ENCODE data around the gene MSMO1. TPM values are rescaled to one million over a fixed set of nuclear protein-coding genes. Genes with fewer than 3 reads are reported as not detected.

The MSMO1 gene
- total and polyA plus RNA-seq, 2 experiments from 2014 or later: 145 to 272 TPM

- no peak for TF ChIP-seq CREB1 (CRISPR knock-in tag; IDR thresholded peaks at IDR 0.05; ENCODE audit: low read depth)
- TF ChIP-seq, protein P1, sequence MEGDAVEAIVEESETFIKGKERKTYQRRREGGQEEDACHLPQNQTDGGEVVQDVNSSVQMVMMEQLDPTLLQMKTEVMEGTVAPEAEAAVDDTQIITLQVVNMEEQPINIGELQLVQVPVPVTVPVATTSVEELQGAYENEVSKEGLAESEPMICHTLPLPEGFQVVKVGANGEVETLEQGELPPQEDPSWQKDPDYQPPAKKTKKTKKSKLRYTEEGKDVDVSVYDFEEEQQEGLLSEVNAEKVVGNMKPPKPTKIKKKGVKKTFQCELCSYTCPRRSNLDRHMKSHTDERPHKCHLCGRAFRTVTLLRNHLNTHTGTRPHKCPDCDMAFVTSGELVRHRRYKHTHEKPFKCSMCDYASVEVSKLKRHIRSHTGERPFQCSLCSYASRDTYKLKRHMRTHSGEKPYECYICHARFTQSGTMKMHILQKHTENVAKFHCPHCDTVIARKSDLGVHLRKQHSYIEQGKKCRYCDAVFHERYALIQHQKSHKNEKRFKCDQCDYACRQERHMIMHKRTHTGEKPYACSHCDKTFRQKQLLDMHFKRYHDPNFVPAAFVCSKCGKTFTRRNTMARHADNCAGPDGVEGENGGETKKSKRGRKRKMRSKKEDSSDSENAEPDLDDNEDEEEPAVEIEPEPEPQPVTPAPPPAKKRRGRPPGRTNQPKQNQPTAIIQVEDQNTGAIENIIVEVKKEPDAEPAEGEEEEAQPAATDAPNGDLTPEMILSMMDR (conservative IDR thresholded peaks at IDR 0.05; ENCODE audit: low read depth in 2 of 2): no peak
- TF ChIP-seq STAT1 (IDR thresholded peaks at IDR 0.05; ENCODE audit: unreplicated experiment): no peak
- TF ChIP-seq NANOG (IDR thresholded peaks at IDR 0.05; ENCODE audit: borderline replicate concordance): no peak
- TF ChIP-seq EZH2phosphoT487 (IDR thresholded peaks at IDR 0.05; ENCODE audit: unreplicated experiment): no peak
- TF ChIP-seq, protein P2, sequence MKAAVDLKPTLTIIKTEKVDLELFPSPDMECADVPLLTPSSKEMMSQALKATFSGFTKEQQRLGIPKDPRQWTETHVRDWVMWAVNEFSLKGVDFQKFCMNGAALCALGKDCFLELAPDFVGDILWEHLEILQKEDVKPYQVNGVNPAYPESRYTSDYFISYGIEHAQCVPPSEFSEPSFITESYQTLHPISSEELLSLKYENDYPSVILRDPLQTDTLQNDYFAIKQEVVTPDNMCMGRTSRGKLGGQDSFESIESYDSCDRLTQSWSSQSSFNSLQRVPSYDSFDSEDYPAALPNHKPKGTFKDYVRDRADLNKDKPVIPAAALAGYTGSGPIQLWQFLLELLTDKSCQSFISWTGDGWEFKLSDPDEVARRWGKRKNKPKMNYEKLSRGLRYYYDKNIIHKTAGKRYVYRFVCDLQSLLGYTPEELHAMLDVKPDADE (IDR thresholded peaks at IDR 0.05): no peak
- TF ChIP-seq ZNF114 (CRISPR knock-in tag; IDR thresholded peaks at IDR 0.05): no peak
- no peak for TF ChIP-seq JUNB (IDR thresholded peaks at IDR 0.05; ENCODE audit: unreplicated experiment)
- no peak for TF ChIP-seq EZH2 (IDR thresholded peaks at IDR 0.05; ENCODE audit: low read depth, unreplicated experiment)
- TF ChIP-seq ZNF331 (CRISPR knock-in tag; IDR thresholded peaks at IDR 0.05; ENCODE audit: low read depth): no peak
These were observed 42.1 kb downstream of the MSMO1 start (continued) for GRCh38 chr4:165369522-165369921.

DNA sequence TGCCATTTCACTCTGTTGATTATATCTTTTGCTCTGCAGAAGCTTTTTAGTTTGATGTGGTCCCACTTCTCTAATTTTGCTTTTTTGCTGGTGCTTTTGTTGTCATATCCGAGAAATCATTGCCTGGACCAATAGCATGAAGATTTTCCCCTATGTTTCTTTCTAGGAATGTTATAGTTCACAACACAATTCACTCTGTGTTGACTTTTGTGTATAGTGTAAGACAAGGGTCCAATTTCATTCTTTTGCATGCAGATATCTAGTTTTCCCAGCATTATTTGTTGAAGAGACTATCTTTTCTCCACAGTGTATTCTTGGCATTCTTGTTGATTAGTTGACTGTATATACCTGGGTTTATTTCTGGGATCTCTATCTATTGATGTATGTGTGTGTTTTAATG, 43.1 kb downstream of the MSMO1 start:
- no peak overlapping the region for H3K4me2 ChIP-seq
- no peak for ATAC-seq
- H3K27ac Mint-ChIP-seq: no peak overlapping the region
- H3K79me2 ChIP-seq (replicated peaks; ENCODE audit: insufficient read depth): no peaks in the 10 kb centered on the region
- no peak overlapping the region for H3K4me3 Mint-ChIP-seq
- H2AFZ ChIP-seq: no peak overlapping the region
- H3F3A ChIP-seq (replicated peaks; ENCODE audit: low read depth): no peaks in the 10 kb centered on the region
- no peaks in the 10 kb centered on the region for H3K27me3 ChIP-seq (ENCODE audit: insufficient read depth)
- H3K36me3 Mint-ChIP-seq (ENCODE audit: low read depth): no peaks in the 10 kb centered on the region
- no peak for DNase-seq (ENCODE audit: low spot score)
- H3K4me3 ChIP-seq: no peak overlapping the region
- H3K9me3 Mint-ChIP-seq: no peaks in the 10 kb centered on the region; the same call in 2 of the 3 replicates
- no peaks in the 10 kb centered on the region for H4K20me1 ChIP-seq (replicated peaks; ENCODE audit: insufficient read depth)
- H3K9me2 ChIP-seq (ENCODE audit: insufficient read depth): no peaks in the 10 kb centered on the region
- H3K27ac ChIP-seq (ENCODE audit: low read depth): no peak overlapping the region
- TF ChIP-seq, protein P2 (IDR thresholded peaks at IDR 0.05): no peak
- TF ChIP-seq STAT1 (IDR thresholded peaks at IDR 0.05; ENCODE audit: unreplicated experiment) (no peak), POLR2AphosphoS5 (IDR thresholded peaks at IDR 0.05; ENCODE audit: low read depth) (no peak), JUNB (IDR thresholded peaks at IDR 0.05; ENCODE audit: unreplicated experiment) (no peak), EZH2 (IDR thresholded peaks at IDR 0.05; ENCODE audit: low read depth, unreplicated experiment) (no peak), NANOG (IDR thresholded peaks at IDR 0.05; ENCODE audit: borderline replicate concordance) (no peak), EZH2phosphoT487 (IDR thresholded peaks at IDR 0.05; ENCODE audit: unreplicated experiment) (no peak)
- TF ChIP-seq, protein P1 (conservative IDR thresholded peaks at IDR 0.05; ENCODE audit: low read depth in 2 of 2): no peak
- TF ChIP-seq, protein P3, sequence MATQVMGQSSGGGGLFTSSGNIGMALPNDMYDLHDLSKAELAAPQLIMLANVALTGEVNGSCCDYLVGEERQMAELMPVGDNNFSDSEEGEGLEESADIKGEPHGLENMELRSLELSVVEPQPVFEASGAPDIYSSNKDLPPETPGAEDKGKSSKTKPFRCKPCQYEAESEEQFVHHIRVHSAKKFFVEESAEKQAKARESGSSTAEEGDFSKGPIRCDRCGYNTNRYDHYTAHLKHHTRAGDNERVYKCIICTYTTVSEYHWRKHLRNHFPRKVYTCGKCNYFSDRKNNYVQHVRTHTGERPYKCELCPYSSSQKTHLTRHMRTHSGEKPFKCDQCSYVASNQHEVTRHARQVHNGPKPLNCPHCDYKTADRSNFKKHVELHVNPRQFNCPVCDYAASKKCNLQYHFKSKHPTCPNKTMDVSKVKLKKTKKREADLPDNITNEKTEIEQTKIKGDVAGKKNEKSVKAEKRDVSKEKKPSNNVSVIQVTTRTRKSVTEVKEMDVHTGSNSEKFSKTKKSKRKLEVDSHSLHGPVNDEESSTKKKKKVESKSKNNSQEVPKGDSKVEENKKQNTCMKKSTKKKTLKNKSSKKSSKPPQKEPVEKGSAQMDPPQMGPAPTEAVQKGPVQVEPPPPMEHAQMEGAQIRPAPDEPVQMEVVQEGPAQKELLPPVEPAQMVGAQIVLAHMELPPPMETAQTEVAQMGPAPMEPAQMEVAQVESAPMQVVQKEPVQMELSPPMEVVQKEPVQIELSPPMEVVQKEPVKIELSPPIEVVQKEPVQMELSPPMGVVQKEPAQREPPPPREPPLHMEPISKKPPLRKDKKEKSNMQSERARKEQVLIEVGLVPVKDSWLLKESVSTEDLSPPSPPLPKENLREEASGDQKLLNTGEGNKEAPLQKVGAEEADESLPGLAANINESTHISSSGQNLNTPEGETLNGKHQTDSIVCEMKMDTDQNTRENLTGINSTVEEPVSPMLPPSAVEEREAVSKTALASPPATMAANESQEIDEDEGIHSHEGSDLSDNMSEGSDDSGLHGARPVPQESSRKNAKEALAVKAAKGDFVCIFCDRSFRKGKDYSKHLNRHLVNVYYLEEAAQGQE (IDR thresholded peaks at IDR 0.05; ENCODE audit: unreplicated experiment): no peak
- peaks cover 12% of the 10 kb centered on the region for H3K4me1 ChIP-seq (ENCODE audit: insufficient read depth)
- H3K36me3 ChIP-seq (ENCODE audit: insufficient read depth): no peaks in the 10 kb centered on the region
- H3K27me3 Mint-ChIP-seq (ENCODE audit: insufficient read depth, low read depth, poor library complexity): no peaks in the 10 kb centered on the region
- H3K4me1 Mint-ChIP-seq: peaks cover 16% of the 10 kb centered on the region

All from GM23338 (cell line).